HEK293T (cell line): ENCODE results near the gene SNU13.

Experiments
- CTCF ChIA-PET: fragments of 350-600 bp; formaldehyde crosslinking; extraction: SDS; loops from one replicate; lab custom pipeline; 2021; ENCODE audit warnings: antibody characterized with exemption, inconsistent platforms; lab: Yijun Ruan, JAX
- POLR2A ChIA-PET: fragments of 350-600 bp; formaldehyde crosslinking; extraction: SDS; loops from one replicate; lab custom pipeline; 2020; ENCODE audit warnings: antibody characterized with exemption, inconsistent platforms; lab: Yijun Ruan, JAX
- DNase-seq: peaks from one replicate; pipeline ENCODE4 v3.0.0; 2012; ENCODE audit warnings: mixed read lengths; ENCODE audit errors: extremely low spot score
- ARNT ChIP-seq: fragments of 450-650 bp; IDR thresholded peaks from 2 replicates; pipeline ENCODE4 v1.6.1; 2017; ENCODE audit warnings: mild to moderate bottlenecking
- BHLHE40 ChIP-seq: fragments of 450-650 bp; IDR thresholded peaks from 2 replicates; pipeline ENCODE4 v1.6.1; 2016; ENCODE audit warnings: mild to moderate bottlenecking, moderate library complexity, borderline replicate concordance
- CTBP1 ChIP-seq: fragments of 450-650 bp; IDR thresholded peaks from 2 replicates; pipeline ENCODE4 v1.6.1; 2016; ENCODE audit warnings: borderline replicate concordance
- ELF4 ChIP-seq: fragments of 450-650 bp; IDR thresholded peaks from 2 replicates; pipeline ENCODE4 v1.6.1; 2017; ENCODE audit warnings: antibody characterized with exemption
- FOXA1 ChIP-seq: fragments of 450-650 bp; IDR thresholded peaks from 2 replicates; pipeline ENCODE4 v1.6.1; 2016; ENCODE audit warnings: mild to moderate bottlenecking
- FOXK2 ChIP-seq: fragments of 450-650 bp; IDR thresholded peaks from 2 replicates; pipeline ENCODE4 v1.6.1; 2016; ENCODE audit warnings: mild to moderate bottlenecking
- FOXM1 ChIP-seq: fragments of 450-650 bp; IDR thresholded peaks from 2 replicates; pipeline ENCODE4 v1.6.1; 2017; ENCODE audit warnings: mild to moderate bottlenecking, borderline replicate concordance
- HDGF ChIP-seq: fragments of 450-650 bp; IDR thresholded peaks from 2 replicates; pipeline ENCODE4 v1.6.1; 2017; ENCODE audit warnings: antibody characterized with exemption, borderline replicate concordance
- L3MBTL2 ChIP-seq: fragments of 450-650 bp; conservative IDR thresholded peaks from 2 replicates; pipeline ENCODE4 v1.6.1; 2016; ENCODE audit warnings: mild to moderate bottlenecking
- LEF1 ChIP-seq: fragments of 450-650 bp; IDR thresholded peaks from 2 replicates; pipeline ENCODE4 v1.6.1; 2017; ENCODE audit warnings: mild to moderate bottlenecking, borderline replicate concordance
- NFRKB ChIP-seq: fragments of 450-650 bp; IDR thresholded peaks from 2 replicates; pipeline ENCODE4 v1.6.1; 2016; ENCODE audit warnings: mild to moderate bottlenecking, moderate library complexity
- SP1 ChIP-seq: fragments of 450-650 bp; IDR thresholded peaks from 2 replicates; pipeline ENCODE4 v1.6.1; 2017
- SUZ12 ChIP-seq: fragments of 450-650 bp; IDR thresholded peaks from 2 replicates; pipeline ENCODE4 v1.6.1; 2016; ENCODE audit warnings: mild to moderate bottlenecking
- TARDBP ChIP-seq: fragments of 450-650 bp; IDR thresholded peaks from 2 replicates; pipeline ENCODE4 v1.6.1; 2016
- ZNF384 ChIP-seq: fragments of 450-650 bp; IDR thresholded peaks from 2 replicates; pipeline ENCODE4 v1.6.1; 2016
- TF ChIP-seq, protein P1 (sequence below): fragments of 450-650 bp; IDR thresholded peaks from 2 replicates; pipeline ENCODE4 v1.6.1; 2016

The SNU13 gene

DNA sequence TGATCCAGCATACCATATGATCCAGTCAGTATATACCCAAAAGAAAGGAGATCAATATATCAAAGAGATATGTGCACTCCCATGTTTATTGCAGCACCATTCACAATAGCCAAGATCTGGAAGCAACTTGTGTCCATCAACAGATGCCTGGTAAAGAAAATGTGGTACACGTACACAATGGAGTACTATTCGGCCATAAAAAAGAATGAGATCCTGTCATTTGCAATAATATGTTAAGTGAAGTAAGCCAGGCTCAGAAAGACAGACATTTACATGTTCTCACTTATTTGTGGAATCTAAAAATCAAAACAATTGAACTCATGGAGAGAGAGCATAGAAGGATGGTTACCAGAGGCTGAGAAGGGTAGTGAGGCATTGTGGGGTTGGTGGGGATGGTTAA lies 27.0 kb downstream of the SNU13 start:
- POLR2A ChIA-PET = interaction anchor here (5.3 kb wide), 1 partner anchor 40 kb away, joined by 15 read pairs; the partner anchor contains the start of genes DESI1 and XRCC6
- CTCF ChIA-PET = no interaction called here
- no peak for DNase-seq
- TF ChIP-seq TARDBP (no peak), L3MBTL2 (no peak), ZNF384 (no peak), FOXM1 (no peak), NFRKB (no peak), FOXK2 (no peak), CTBP1 (no peak), LEF1 (no peak)
- TF ChIP-seq, protein P1, sequence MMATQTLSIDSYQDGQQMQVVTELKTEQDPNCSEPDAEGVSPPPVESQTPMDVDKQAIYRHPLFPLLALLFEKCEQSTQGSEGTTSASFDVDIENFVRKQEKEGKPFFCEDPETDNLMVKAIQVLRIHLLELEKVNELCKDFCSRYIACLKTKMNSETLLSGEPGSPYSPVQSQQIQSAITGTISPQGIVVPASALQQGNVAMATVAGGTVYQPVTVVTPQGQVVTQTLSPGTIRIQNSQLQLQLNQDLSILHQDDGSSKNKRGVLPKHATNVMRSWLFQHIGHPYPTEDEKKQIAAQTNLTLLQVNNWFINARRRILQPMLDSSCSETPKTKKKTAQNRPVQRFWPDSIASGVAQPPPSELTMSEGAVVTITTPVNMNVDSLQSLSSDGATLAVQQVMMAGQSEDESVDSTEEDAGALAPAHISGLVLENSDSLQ = no peak

DNA sequence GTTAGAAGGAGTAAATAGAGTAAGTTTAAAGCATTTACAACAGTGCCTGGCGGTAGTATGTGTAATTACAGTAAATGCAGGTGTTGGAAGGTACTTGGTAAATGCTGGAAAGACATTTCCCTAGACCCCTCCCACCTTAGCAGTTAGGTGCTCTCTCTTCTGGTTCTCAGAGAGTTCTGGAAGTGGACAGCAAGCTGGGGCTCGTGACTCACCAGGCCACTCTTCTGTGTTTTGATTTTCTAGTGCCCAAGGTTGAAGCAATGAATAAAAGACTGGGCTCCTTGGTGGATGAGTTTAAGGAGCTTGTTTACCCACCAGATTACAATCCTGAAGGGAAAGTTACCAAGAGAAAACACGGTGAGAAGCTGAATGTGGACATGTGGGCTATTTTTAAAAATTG lies 27.6 kb downstream of the SNU13 start:
- POLR2A ChIA-PET = interaction anchor here (0.6 to 5.3 kb wide), 2 partner anchors 27 to 40 kb away, joined by 3 to 15 read pairs; partner anchors contain the start of genes DESI1, SNU13 and XRCC6
- no peak for TF ChIP-seq ELF4
- no peak for TF ChIP-seq HDGF
- TF ChIP-seq NFRKB = no peak
- TF ChIP-seq L3MBTL2 = no peak
- TF ChIP-seq, protein P1 = no peak
- no peak for TF ChIP-seq BHLHE40
- TF ChIP-seq CTBP1 = no peak
- no peak for TF ChIP-seq SP1
- TF ChIP-seq FOXM1 = no peak
- TF ChIP-seq ZNF384 = no peak
- TF ChIP-seq FOXA1 = no peak
- TF ChIP-seq SUZ12 = no peak
- CTCF ChIA-PET = no interaction called here
- no peak for DNase-seq

DNA sequence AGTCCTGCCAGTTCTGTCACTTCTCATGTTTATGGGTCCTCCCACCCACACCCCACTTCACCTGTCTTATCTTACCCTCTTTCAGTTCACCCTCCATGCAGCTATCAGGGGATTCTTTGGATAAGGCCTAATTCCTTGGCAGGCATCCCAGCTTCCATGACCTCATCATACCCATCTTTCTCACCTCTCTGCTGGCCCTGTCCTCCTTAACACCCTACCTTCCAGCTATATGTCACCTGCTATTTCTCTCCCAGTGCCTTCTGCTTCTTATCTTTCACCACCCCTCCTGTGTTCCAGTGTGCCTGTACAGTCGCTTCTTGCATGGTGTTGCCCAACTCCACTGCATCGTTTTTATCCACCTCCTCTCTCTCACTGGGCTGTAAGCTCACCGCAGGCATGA lies 28.3 kb downstream of the SNU13 start:
- CTCF ChIA-PET = interaction anchor here (0.8 to 1.0 kb wide), 2 partner anchors 9 to 12 kb away, joined by 3 to 5 read pairs; no protein-coding TSS in a partner anchor
- POLR2A ChIA-PET = interaction anchor here (0.6 to 5.3 kb wide), 3 partner anchors 9 to 39 kb away, joined by 3 to 15 read pairs (median 3); partner anchors contain the start of genes DESI1, SNU13 and XRCC6
- DNase-seq = no peak

DNA sequence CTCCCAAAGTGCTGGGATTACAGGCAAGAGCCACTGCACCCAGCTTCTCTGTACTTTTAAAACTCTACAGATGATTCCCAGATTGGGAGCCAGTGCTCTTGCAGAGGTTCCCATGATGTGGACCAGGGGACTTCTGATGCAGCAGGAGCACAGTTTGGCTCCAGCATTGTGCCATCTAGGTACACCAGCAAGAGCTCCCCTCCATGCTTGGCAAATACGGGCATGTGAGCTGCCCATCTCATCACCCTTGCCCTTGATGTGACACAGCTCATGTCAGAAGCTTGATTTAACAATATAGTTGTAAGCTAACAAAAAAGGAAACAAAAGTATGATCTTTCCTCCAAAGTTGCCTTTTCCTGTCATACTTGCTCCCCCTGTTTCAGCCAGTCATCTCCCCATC lies 28.7 kb downstream of the SNU13 start:
- no peak for DNase-seq
- ChIA-PET CTCF (interaction anchor here (0.8 to 1.0 kb wide), 2 partner anchors 9 to 13 kb away, joined by 3 to 5 read pairs; no protein-coding TSS in a partner anchor), POLR2A (interaction anchor here (1.0 to 5.3 kb wide), 2 partner anchors 9 to 39 kb away, joined by 3 to 15 read pairs; partner anchors contain the start of genes DESI1 and XRCC6)
- TF ChIP-seq TARDBP (no peak), SP1 (no peak), BHLHE40 (no peak), L3MBTL2 (no peak), FOXM1 (no peak), HDGF (no peak), FOXA1 (no peak), ELF4 (no peak), LEF1 (no peak), ARNT (no peak), NFRKB (no peak), CTBP1 (no peak), ZNF384 (no peak), SUZ12 (no peak), FOXK2 (no peak)
- TF ChIP-seq, protein P1 = no peak

More for the DNA sequence above, 28.3 kb downstream of the SNU13 start:
- no peak for TF ChIP-seq ARNT
- no peak for TF ChIP-seq FOXK2
- no peak for TF ChIP-seq CTBP1
- no peak for TF ChIP-seq SUZ12
- no peak for TF ChIP-seq L3MBTL2
- TF ChIP-seq FOXA1 = no peak

DNA sequence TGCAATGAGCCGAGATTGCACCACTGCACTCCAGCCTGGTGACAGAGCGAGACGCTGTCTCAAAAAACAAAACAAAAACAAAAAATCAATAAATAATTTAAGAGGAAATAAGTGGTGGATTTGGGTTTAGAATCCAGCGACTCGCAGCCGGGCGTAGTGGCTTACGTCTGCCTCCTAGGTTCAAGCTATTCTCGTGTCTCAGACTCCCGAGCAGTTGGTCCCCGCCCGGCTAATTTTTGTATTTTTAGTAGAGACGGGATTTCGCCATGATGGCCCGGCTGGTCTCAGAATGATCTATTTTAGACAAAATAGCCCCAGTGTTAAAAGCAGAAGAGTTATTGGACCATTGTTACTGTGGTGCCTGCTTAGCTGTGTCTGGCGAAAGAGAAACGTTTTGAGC lies 29.8 kb downstream of the SNU13 start:
- POLR2A ChIA-PET = interaction anchor here (3.2 to 5.3 kb wide), 2 partner anchors 8 to 38 kb away, joined by 11 to 15 read pairs; partner anchors contain the start of genes DESI1 and XRCC6

More for the DNA sequence above, 29.8 kb downstream of the SNU13 start:
- TF ChIP-seq TARDBP (no peak), BHLHE40 (no peak), FOXK2 (no peak), FOXA1 (no peak), LEF1 (no peak), ELF4 (no peak), HDGF (no peak), FOXM1 (no peak), ZNF384 (no peak), CTBP1 (no peak), SP1 (no peak), SUZ12 (no peak), ARNT (no peak), NFRKB (no peak), L3MBTL2 (no peak)
- TF ChIP-seq, protein P1 = no peak
- no peak for DNase-seq
- CTCF ChIA-PET = no interaction called here
